ENCODE measurements around the gene ZDHHC18. TPM values are rescaled to one million over a fixed set of nuclear protein-coding genes. Genes with fewer than 3 reads are reported as not detected.
A peak's percentile ranks its signal among the peaks of the same experiment; 100 is the strongest.

Gene ZDHHC18
- total RNA-seq, 1 donor: 16.4 TPM

GRCh38 chr1:26784023-26784871 is 42.2 kb upstream of the ZDHHC18 start:
- peak; percentile 92 for DNase-seq (ENCODE audit: low read depth)
- H3K4me3 ChIP-seq (ENCODE audit: low read depth, low read length): no peak overlapping the region
- no peak for TF ChIP-seq CTCF (IDR thresholded peaks at IDR 0.05; ENCODE audit: insufficient read depth, low read depth, low read length)

GRCh38 chr1:26784886-26785285 is 41.6 kb upstream of the ZDHHC18 start:
- TF ChIP-seq CTCF (IDR thresholded peaks at IDR 0.05; ENCODE audit: insufficient read depth, low read depth, low read length): no peak
- no peak overlapping the region for H3K4me3 ChIP-seq (ENCODE audit: low read depth, low read length)
- no peak for DNase-seq (ENCODE audit: low read depth)

GRCh38 chr1:26785611-26786436 is 40.7 kb upstream of the ZDHHC18 start:
- no peak for TF ChIP-seq CTCF (IDR thresholded peaks at IDR 0.05; ENCODE audit: insufficient read depth, low read depth, low read length)
- peak; percentile 45 for DNase-seq (ENCODE audit: low read depth)
- no peak overlapping the region for H3K4me3 ChIP-seq (ENCODE audit: low read depth, low read length)

- TF ChIP-seq CTCF (IDR thresholded peaks at IDR 0.05; ENCODE audit: insufficient read depth, low read depth, low read length): no peak
- peak overlapping the region; percentile 78 for H3K4me3 ChIP-seq (ENCODE audit: low read depth, low read length)
- peak; percentile 93 for DNase-seq (ENCODE audit: low read depth)
These were observed 39.8 kb upstream of the ZDHHC18 start for GRCh38 chr1:26786437-26787380.

GRCh38 chr1:26787381-26787705 is 39.1 kb upstream of the ZDHHC18 start:
- TF ChIP-seq CTCF (IDR thresholded peaks at IDR 0.05; ENCODE audit: insufficient read depth, low read depth, low read length): no peak
- peak overlapping the region; percentile 78 for H3K4me3 ChIP-seq (ENCODE audit: low read depth, low read length)
- peak; percentile 64 for DNase-seq (ENCODE audit: low read depth)

Data from fibroblast of villous mesenchyme (primary cell).